Measurements from ENCODE around the gene MINDY3. TPM values are rescaled to one million over a fixed set of nuclear protein-coding genes. Genes with fewer than 3 reads are reported as not detected.
"Not testable (repeated sequence)": the region's sequence is repeated elsewhere in the genome, so short reads cannot be mapped to it uniquely, and the experiment has no call there.

MINDY3 gene
- total RNA-seq, 1 donor from 2014 or later = 15.5 TPM

- no peak for TF ChIP-seq CTCF (conservative IDR thresholded peaks at IDR 0.05; ENCODE audit: low read depth, low read length)
- H3K4me3 ChIP-seq (ENCODE audit: low read depth, low read length) = no peak overlapping the region
- no peak for DNase-seq (ENCODE audit: low read depth)
Measured at GRCh38 chr10:15783941-15784636, 76.2 kb downstream of the MINDY3 start.

DNA sequence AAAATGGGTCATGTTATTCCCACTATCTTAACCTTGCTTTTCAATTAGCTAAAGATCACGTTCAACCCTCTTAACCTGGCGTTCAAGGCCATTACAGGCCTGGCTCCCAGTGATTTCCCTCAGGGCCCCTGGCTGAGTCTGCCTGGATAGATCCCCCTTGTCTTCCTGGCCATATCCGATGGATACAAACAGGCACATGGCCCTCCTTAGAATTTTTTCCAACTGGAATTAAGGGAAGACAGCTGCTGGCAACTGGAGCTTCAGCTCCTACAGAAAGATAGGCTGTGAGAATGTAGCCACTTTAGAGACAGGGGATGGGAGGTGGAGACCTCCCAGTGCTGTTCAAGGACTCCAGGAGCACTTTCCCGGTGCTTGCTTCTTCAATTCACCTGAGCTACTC lies 77.5 kb downstream of the MINDY3 start:
- no peak for DNase-seq (ENCODE audit: low read depth)
- TF ChIP-seq CTCF (conservative IDR thresholded peaks at IDR 0.05; ENCODE audit: low read depth, low read length) = no peak
- no peak overlapping the region for H3K4me3 ChIP-seq (ENCODE audit: low read depth, low read length)

DNA sequence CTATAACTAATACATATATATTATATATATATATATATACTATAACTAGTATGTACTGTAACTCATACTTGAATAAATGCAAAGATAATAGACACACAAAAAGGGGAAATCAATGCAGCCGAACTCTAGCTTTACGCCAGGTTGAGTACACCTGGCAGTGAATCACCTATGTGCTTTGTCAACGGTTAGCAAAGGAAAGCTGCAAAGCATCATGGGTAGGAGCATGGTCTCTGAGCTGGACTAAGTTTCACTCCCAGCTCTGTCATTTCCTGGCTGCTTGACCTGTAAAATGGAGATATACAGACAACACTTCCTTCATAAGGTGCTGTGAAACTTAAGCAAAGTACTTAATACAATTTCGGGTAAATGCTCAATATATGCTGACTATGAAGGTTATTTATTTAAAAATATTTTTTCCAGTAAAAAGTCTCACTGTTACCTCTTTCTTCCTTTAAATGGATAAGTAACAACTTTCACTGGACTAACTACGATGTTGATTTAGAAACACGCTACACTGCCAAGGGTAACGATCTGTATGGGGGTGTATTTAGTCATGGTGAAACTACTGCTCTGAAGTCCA lies 78.8 kb downstream of the MINDY3 start:
- no peak for TF ChIP-seq CTCF (conservative IDR thresholded peaks at IDR 0.05; ENCODE audit: low read depth, low read length)
- DNase-seq (ENCODE audit: low read depth) = no peak
- no peak overlapping the region for H3K4me3 ChIP-seq (ENCODE audit: low read depth, low read length)

GRCh38 chr10:15780353-15781135 lies 79.8 kb downstream of the MINDY3 start:
- no peak for DNase-seq (ENCODE audit: low read depth)
- H3K4me3 ChIP-seq (ENCODE audit: low read depth, low read length) = no peak overlapping the region
- TF ChIP-seq CTCF (conservative IDR thresholded peaks at IDR 0.05; ENCODE audit: low read depth, low read length) = no peak

DNA sequence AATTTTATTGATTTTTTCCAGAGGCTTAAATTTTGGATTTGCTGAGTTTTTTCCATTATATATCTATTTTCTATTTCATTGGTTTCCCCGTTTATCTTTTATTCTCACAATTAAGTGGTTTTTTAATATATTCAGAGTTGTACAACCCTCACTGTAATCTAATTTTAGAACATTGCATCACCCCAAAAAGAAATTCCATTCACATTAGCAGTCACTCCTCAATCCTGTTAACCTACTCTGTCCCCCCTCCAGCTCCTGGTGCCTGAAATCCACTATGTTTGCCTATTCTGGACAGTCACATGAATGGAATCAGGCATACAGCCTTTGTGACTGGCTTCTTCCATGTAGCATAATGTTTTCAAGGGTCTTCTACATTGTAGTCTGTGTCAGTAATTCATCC lies 84.8 kb downstream of the MINDY3 start:
- no peak overlapping the region for H3K4me3 ChIP-seq (ENCODE audit: low read depth, low read length)
- no peak for TF ChIP-seq CTCF (conservative IDR thresholded peaks at IDR 0.05; ENCODE audit: low read depth, low read length)
- DNase-seq (ENCODE audit: low read depth) = no peak

DNA sequence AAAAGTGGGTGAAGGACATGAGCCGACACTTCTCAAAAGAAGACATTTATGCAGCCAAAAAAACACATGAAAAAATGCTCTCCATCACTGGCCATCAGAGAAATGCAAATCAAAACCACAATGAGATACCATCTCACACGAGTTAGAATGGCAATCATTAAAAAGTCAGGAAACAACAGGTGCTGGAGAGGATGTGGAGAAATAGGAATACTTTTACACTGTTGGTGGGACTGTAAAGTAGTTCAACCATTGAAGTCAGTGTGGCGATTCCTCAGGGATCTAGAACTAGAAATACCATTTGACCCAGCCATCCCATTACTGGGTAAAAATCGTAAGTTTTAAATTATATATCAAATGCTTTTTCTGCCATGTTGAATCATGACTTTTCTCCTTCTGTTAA lies 85.8 kb downstream of the MINDY3 start:
- not testable (repeated sequence) for DNase-seq (ENCODE audit: low read depth); H3K4me3 ChIP-seq (ENCODE audit: low read depth, low read length)

DNA sequence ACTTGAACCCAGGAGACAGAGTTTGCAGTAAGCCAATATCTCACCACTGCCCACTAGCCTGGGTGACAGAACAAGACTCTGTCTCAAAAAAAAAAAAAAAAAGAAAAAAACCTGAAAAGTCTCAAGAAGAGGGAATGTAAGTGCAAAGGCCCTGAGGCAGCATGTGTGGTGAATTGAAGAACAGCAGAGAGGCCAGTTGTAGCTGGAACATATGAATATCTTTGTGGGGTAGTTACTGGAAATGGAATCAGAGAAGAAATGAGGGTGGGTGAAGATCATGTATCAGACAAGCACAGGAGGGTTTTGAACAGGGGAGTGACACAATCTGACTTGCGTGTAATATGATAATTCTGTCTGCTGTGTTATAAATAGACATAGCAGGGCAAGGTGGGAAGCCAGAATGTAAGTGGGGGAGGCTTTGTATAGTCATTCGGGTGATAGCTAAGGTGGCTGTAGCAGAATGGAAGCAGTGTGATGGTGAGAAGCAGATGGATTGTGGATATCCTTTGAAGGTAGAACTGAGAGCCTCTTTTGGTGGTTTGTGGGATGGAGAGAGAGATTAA lies 95.3 kb downstream of the MINDY3 start:
- TF ChIP-seq CTCF (conservative IDR thresholded peaks at IDR 0.05; ENCODE audit: low read depth, low read length) = no peak
- DNase-seq (ENCODE audit: low read depth) = no peak
- no peak overlapping the region for H3K4me3 ChIP-seq (ENCODE audit: low read depth, low read length)

Measured in epithelial cell of proximal tubule (primary cell).